A549 (cell line): ENCODE measurements around the gene AKAP11. TPM values are rescaled to one million over a fixed set of nuclear protein-coding genes. Genes with fewer than 3 reads are reported as not detected.

Experiments used
- ATAC-seq, 2 experiments: fragments of 200-7000 bp in 1 of 2; fragments of >200 bp in 1 of 2; cut with Nextera tagmentation in 1 of 2; cut with Tn5 transposase in 1 of 2; 3 replicates each; pipeline versions ENCODE4 v1.8.0 to v1.9.1; 2018 to 2020; ENCODE audit warnings: mild to moderate bottlenecking in 1 of 2, moderate library complexity in 1 of 2
- CTCF ChIA-PET: fragments of 300-600 bp; sonication (Branson Sonifier 250); formaldehyde crosslinking; extraction: SDS; loops from one replicate; lab custom pipeline; 2021; ENCODE audit warnings: antibody characterized with exemption, inconsistent platforms; lab: Yijun Ruan, JAX
- POLR2A ChIA-PET: fragments of 350-600 bp; formaldehyde crosslinking; extraction: SDS; loops from one replicate; lab custom pipeline; 2021; ENCODE audit warnings: antibody characterized with exemption, inconsistent platforms; lab: Yijun Ruan, JAX
- DNase-seq, 2 experiments: peaks; one replicate each; pipeline versions ENCODE4 v3.0.0 to v3.0.0-alpha.2; 2011 to 2016; ENCODE audit warnings: low read depth in 1 of 2, low spot score in 1 of 2
- FAIRE-seq: peaks from 2 replicates; lab custom pipeline; 2011; peaks lifted over from hg19 to GRCh38; lab: Jason Lieb, UNC
- H3K27ac ChIP-seq, 2 experiments: fragments of >200 bp; sonication (Bioruptor Twin); formaldehyde crosslinking; 3 replicates each; pipeline ENCODE4 v1.5.1; 2016 to 2017
- H3K4me1 ChIP-seq: fragments of >200 bp; sonication (Bioruptor Twin); formaldehyde crosslinking; 3 replicates; pipeline ENCODE4 v1.6.1; 2016
- H3K4me2 ChIP-seq: fragments of >200 bp; sonication (Bioruptor Twin); formaldehyde crosslinking; 3 replicates; pipeline ENCODE4 v1.6.1; 2016
- H3K4me3 ChIP-seq: fragments of >200 bp; sonication (Bioruptor Twin); formaldehyde crosslinking; 3 replicates; pipeline ENCODE4 v1.5.1; 2016
- H3K9me3 ChIP-seq: fragments of >200 bp; sonication (Bioruptor Twin); formaldehyde crosslinking; 3 replicates; pipeline ENCODE4 v1.6.1; 2016
- ATOH8 ChIP-seq: fragments of 250-450 bp; sonication (Bioruptor Pico); IDR thresholded peaks from 2 replicates; pipeline ENCODE4 v1.5.0; 2020; ENCODE audit warnings: low read depth, mild to moderate bottlenecking, moderate library complexity
- CHD2 ChIP-seq: fragments of 150-350 bp; IDR thresholded peaks from 2 replicates; pipeline ENCODE4 v1.6.1; 2014; ENCODE audit warnings: low read length; ENCODE audit not compliant: partially characterized antibody
- CTCF ChIP-seq: fragments of >200 bp; sonication (Bioruptor Twin); formaldehyde crosslinking; IDR thresholded peaks from 3 replicates; pipeline ENCODE4 v1.5.1; 2016
- E2F6 ChIP-seq: IDR thresholded peaks from 2 replicates; pipeline ENCODE4 v1.6.1; 2012; ENCODE audit warnings: low read depth, borderline replicate concordance
- EHF ChIP-seq: fragments of 250-450 bp; sonication (Bioruptor Pico); IDR thresholded peaks from 2 replicates; pipeline ENCODE4 v1.5.0; 2020; ENCODE audit warnings: mild to moderate bottlenecking
- EP300 ChIP-seq, 2 experiments: fragments of >200 bp; sonication (Bioruptor Twin); formaldehyde crosslinking; IDR thresholded peaks; 2 replicates in 1 of 2; 3 replicates in 1 of 2; pipeline ENCODE4 v1.6.1; 2016 to 2017
- HDAC2 ChIP-seq: fragments of 200-600 bp; sonication (generic); IDR thresholded peaks from 2 replicates; pipeline ENCODE4 v1.6.1; 2016
- HES2 ChIP-seq: fragments of >200 bp; sonication (Bioruptor Twin); formaldehyde crosslinking; IDR thresholded peaks from 2 replicates; pipeline ENCODE4 v1.6.1; 2016
- HMGXB4 ChIP-seq: fragments of 250-450 bp; sonication (Bioruptor Pico); IDR thresholded peaks from 2 replicates; pipeline ENCODE4 v1.5.0; 2021; ENCODE audit warnings: mild to moderate bottlenecking, moderate library complexity, borderline replicate concordance
- HOXA7 ChIP-seq: fragments of 250-450 bp; sonication (Bioruptor Pico); IDR thresholded peaks from 2 replicates; pipeline ENCODE4 v1.5.0; 2020; ENCODE audit warnings: mild to moderate bottlenecking, moderate library complexity
- HOXB13 ChIP-seq: fragments of 250-450 bp; sonication (Bioruptor Pico); IDR thresholded peaks from 2 replicates; pipeline ENCODE4 v1.5.0; 2020; ENCODE audit warnings: low read depth, mild to moderate bottlenecking, moderate library complexity
- HOXB5 ChIP-seq: fragments of 250-450 bp; sonication (Bioruptor Pico); IDR thresholded peaks from 2 replicates; pipeline ENCODE4 v1.5.0; 2020; ENCODE audit warnings: mild to moderate bottlenecking, moderate library complexity
- JUN ChIP-seq, 2 experiments: fragments of >200 bp; sonication (Bioruptor Twin); formaldehyde crosslinking; IDR thresholded peaks; 2 replicates in 1 of 2; 3 replicates in 1 of 2; pipeline ENCODE4 v1.6.1; 2016 to 2017
- KDM1A ChIP-seq: fragments of 200-600 bp; sonication (generic); IDR thresholded peaks from 2 replicates; pipeline ENCODE4 v1.6.1; 2016; ENCODE audit warnings: low read depth, mild to moderate bottlenecking
- MAFK ChIP-seq: fragments of 450-650 bp; IDR thresholded peaks from 2 replicates; pipeline ENCODE4 v1.6.1; 2014; ENCODE audit not compliant: partially characterized antibody
- MYC ChIP-seq: IDR thresholded peaks from 2 replicates; pipeline ENCODE4 v1.6.1; 2012; ENCODE audit warnings: mild to moderate bottlenecking, inconsistent platforms, low read length, improper control_type of control experiment, borderline replicate concordance
- PBX3 ChIP-seq: IDR thresholded peaks from 2 replicates; pipeline ENCODE4 v1.6.1; 2012
- PHF8 ChIP-seq: fragments of 200-600 bp; sonication (generic); IDR thresholded peaks from 2 replicates; pipeline ENCODE4 v1.6.1; 2016; ENCODE audit warnings: low read depth, mild to moderate bottlenecking, antibody characterized with exemption, moderate library complexity, borderline replicate concordance
- RNF2 ChIP-seq: fragments of 200-600 bp; sonication (generic); IDR thresholded peaks from 2 replicates; pipeline ENCODE4 v1.6.1; 2016; ENCODE audit warnings: low read depth, mild to moderate bottlenecking, antibody characterized with exemption, moderate library complexity, borderline replicate concordance
- SMC3 ChIP-seq: fragments of >200 bp; sonication (Bioruptor Twin); formaldehyde crosslinking; IDR thresholded peaks from 3 replicates; pipeline ENCODE4 v1.6.1; 2018; ENCODE audit warnings: inconsistent platforms
- TP53 ChIP-seq: fragments of 250-450 bp; sonication (Bioruptor Pico); IDR thresholded peaks from 2 replicates; pipeline ENCODE4 v1.5.0; 2021; ENCODE audit warnings: mild to moderate bottlenecking, moderate library complexity
- WGBS: methylation state at CpG from one replicate; pipeline ENCODE4 v1.1.6; 2017; ENCODE audit errors: missing lambda C conversion rate; 5-methylcytosine and 5-hydroxymethylcytosine counted together
- polyA plus RNA-seq, 4 experiments: library from polyadenylated mRNA; depleted of rRNA in 3 of 4; stranded (reverse); fragments of >200 nt; fragmentation: RNase III in 1 of 4; extraction: RNeasy Plus Mini Kit Qiagen cat#74134 plus additional on column Dnase treatment in 1 of 4; gene quantifications; 2 replicates in 3 of 4; 3 replicates in 1 of 4; pipeline ENCODE4 v1.2.3, GENCODE V29; 2011 to 2017

The AKAP11 gene
- polyA plus RNA-seq, 2 of the 4 experiments (the other 2 are of a cell fraction) = 7.2 to 21.3 TPM

GRCh38 chr13:42246541-42246940, 25.4 kb upstream of the AKAP11 start:
- DNase-seq (no peak), ATAC-seq (no peak)
- POLR2A ChIA-PET = no interaction called here
- no peak for TF ChIP-seq PBX3
- no peak for TF ChIP-seq SMC3
- TF ChIP-seq KDM1A = no peak
- no peak for TF ChIP-seq RNF2
- no peak for TF ChIP-seq MYC
- TF ChIP-seq CHD2 = no peak
- no peak for TF ChIP-seq EP300 (IDR thresholded peaks at IDR 0.05)
- no peak for TF ChIP-seq HMGXB4 (CRISPR knock-in tag)
- no peak for TF ChIP-seq MAFK
- no peak for TF ChIP-seq JUN (IDR thresholded peaks at IDR 0.05)
- TF ChIP-seq HES2 = no peak
- TF ChIP-seq, all 56 proteins: peak for 0
- no peaks in the 10 kb centered on the region for H3K4me1 ChIP-seq
- no peak overlapping the region for H3K27ac ChIP-seq
- no peak overlapping the region for H3K4me2 ChIP-seq
- FAIRE-seq = no peak
- 87% methylated on average over 8 of the region's 8 CpGs for WGBS
- H3K4me3 ChIP-seq = no peak overlapping the region
- CTCF ChIA-PET = no interaction called here
- no peaks in the 10 kb centered on the region for H3K9me3 ChIP-seq

GRCh38 chr13:42247883-42248282, 24.1 kb upstream of the AKAP11 start:
- H3K4me2 ChIP-seq = no peak overlapping the region
- no peak for DNase-seq
- 87% methylated on average over 2 of the region's 2 CpGs for WGBS
- TF ChIP-seq SMC3 (no peak), MAFK (no peak), CTCF (no peak), ATOH8 (no peak)
- TF ChIP-seq, all 56 proteins: peak for 0
- POLR2A ChIA-PET = interaction anchor here (0.9 kb wide), 1 partner anchor 24 kb away, joined by 3 read pairs; the partner anchor contains the start of gene AKAP11
- no peak for FAIRE-seq
- no peak overlapping the region for H3K4me3 ChIP-seq
- no peaks in the 10 kb centered on the region for H3K9me3 ChIP-seq
- no peak for ATAC-seq
- no peaks in the 10 kb centered on the region for H3K4me1 ChIP-seq
- CTCF ChIA-PET = no interaction called here
- no peak overlapping the region for H3K27ac ChIP-seq

- Histone ChIP-seq H3K4me3 (no peak overlapping the region), H3K9me3 (no peaks in the 10 kb centered on the region), H3K4me1 (no peaks in the 10 kb centered on the region), H3K4me2 (no peak overlapping the region), H3K27ac (no peak overlapping the region)
- FAIRE-seq = no peak
- WGBS = 67% methylated on average over 5 of the region's 5 CpGs
- no peak for DNase-seq
- ChIA-PET POLR2A (no interaction called here), CTCF (interaction anchor here (1.3 kb wide), 1 partner anchor 16 kb away, joined by 3 read pairs; the partner anchor contains the start of gene AKAP11)
- no peak for ATAC-seq
- TF ChIP-seq HOXA7 (CRISPR knock-in tag) (no peak), MAFK (no peak), HDAC2 (no peak), HES2 (no peak), HOXB13 (CRISPR knock-in tag) (no peak), HOXB5 (CRISPR knock-in tag) (no peak), PBX3 (no peak), JUN (IDR thresholded peaks at IDR 0.05) (no peak), PHF8 (no peak), E2F6 (no peak), CTCF (no peak), EHF (CRISPR knock-in tag) (no peak), TP53 (CRISPR knock-in tag) (no peak), MYC (no peak)
These were observed 16.1 kb upstream of the AKAP11 start for GRCh38 chr13:42255886-42256285.
